PFSK-1 (cell line): Measurements from ENCODE around the gene TMC5.

ENCODE experiments used
- FOXP2 ChIP-seq: optimal IDR thresholded peaks from 2 replicates; pipeline ENCODE3; 2011; ENCODE audit warnings: borderline replicate concordance, control low read depth, inconsistent platforms; ENCODE audit not compliant: insufficient read depth; ENCODE audit errors: extremely low read length, extremely low read depth
- POLR2AphosphoS5 ChIP-seq: IDR thresholded peaks from 2 replicates; pipeline ENCODE4 v1.6.1; 2012; ENCODE audit warnings: low read depth, mild to moderate bottlenecking, control low read depth, low read length, moderate library complexity
- SIN3A ChIP-seq: IDR thresholded peaks from 2 replicates; pipeline ENCODE4 v1.6.1; 2012; ENCODE audit warnings: mild to moderate bottlenecking, low read length, moderate library complexity, borderline replicate concordance; ENCODE audit not compliant: insufficient read depth
- TAF1 ChIP-seq: IDR thresholded peaks from 2 replicates; pipeline ENCODE4 v1.6.1; 2012; ENCODE audit warnings: low read length, control low read depth, borderline replicate concordance; ENCODE audit not compliant: insufficient read depth
- TF ChIP-seq, protein P1 (sequence below), 2 experiments: IDR thresholded peaks; 2 replicates each; pipeline versions ENCODE4 v1.6.1 to v1.8.0; 2011 to 2012; ENCODE audit warnings: low read depth in 2 of 2, low read length in 2 of 2, control low read depth in 1 of 2, inconsistent platforms in 1 of 2, mild to moderate bottlenecking in 1 of 2, moderate library complexity in 1 of 2; ENCODE audit not compliant: insufficient read depth in 1 of 2

DNA sequence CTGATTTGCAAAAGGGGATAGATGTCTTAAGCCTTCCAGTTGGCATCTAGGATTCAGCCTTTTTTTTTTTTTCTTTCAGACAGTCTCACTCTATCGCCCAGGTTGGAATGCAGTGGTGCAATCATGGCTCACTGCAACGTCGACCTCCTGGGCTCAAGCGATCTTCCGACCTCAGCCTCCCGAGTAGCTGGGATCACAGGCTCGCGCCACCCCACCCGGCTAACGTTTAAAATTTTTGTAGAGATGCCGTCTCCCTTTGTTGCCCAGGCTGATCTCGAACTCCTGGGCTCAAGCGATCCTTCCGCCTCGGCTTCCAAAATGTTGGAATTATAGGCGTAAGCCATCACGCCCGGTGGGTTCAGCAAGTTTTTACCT, 105.5 kb downstream of the TMC5 start:
- TF ChIP-seq, protein P1, sequence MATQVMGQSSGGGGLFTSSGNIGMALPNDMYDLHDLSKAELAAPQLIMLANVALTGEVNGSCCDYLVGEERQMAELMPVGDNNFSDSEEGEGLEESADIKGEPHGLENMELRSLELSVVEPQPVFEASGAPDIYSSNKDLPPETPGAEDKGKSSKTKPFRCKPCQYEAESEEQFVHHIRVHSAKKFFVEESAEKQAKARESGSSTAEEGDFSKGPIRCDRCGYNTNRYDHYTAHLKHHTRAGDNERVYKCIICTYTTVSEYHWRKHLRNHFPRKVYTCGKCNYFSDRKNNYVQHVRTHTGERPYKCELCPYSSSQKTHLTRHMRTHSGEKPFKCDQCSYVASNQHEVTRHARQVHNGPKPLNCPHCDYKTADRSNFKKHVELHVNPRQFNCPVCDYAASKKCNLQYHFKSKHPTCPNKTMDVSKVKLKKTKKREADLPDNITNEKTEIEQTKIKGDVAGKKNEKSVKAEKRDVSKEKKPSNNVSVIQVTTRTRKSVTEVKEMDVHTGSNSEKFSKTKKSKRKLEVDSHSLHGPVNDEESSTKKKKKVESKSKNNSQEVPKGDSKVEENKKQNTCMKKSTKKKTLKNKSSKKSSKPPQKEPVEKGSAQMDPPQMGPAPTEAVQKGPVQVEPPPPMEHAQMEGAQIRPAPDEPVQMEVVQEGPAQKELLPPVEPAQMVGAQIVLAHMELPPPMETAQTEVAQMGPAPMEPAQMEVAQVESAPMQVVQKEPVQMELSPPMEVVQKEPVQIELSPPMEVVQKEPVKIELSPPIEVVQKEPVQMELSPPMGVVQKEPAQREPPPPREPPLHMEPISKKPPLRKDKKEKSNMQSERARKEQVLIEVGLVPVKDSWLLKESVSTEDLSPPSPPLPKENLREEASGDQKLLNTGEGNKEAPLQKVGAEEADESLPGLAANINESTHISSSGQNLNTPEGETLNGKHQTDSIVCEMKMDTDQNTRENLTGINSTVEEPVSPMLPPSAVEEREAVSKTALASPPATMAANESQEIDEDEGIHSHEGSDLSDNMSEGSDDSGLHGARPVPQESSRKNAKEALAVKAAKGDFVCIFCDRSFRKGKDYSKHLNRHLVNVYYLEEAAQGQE (IDR thresholded peaks at IDR 0.05; ENCODE audit: insufficient read depth in 1 of 2, low read depth in 2 of 2, low read length in 2 of 2): no peak
- TF ChIP-seq POLR2AphosphoS5 (no peak), SIN3A (no peak), TAF1 (no peak), FOXP2 (no peak)
